ENCODE data around the gene SIL1.
"Not testable (repeated sequence)": the region's sequence is repeated elsewhere in the genome, so short reads cannot be mapped to it uniquely, and the experiment has no call there.

Gene SIL1

DNA sequence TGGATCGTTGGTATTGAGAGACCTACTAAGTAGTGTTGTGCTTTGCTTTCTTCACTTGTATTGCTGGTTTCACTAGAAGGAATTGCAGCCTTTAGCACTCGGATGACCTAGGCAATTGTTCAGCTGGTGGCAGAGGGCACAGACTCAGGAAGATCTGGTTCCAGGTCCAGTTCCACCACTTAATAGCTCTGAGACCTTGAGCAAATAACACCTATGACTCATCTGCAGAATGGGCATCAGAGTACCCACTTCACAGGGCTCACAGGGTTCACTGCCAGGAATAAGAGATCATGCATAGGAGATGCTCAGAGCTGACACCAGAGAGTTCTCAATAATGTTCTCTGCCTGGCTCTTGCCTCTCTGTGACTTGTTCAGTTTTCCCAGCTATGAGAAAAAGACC is 133.6 kb downstream of the SIL1 start:
- DNase-seq: no peak

DNA sequence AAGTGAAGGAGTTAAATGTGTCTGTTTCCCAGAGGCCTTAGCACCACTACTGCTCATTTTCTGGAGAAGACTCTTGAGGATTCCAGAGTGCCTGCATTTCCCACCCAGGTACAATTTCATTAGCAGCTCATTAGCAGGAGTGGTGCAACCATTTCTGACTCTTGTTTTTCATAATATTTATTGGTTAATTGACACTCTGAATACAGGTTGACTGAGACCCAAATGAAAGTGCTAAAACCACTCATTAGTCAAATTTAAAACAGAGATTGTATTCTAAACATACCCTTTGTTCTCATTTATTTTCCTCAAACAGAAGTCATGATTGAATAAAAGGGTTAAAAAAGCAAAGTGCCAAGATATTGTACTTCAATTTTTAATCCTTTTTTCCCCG is 134.5 kb downstream of the SIL1 start:
- no peak for DNase-seq

- DNase-seq: no peak
These were observed 135.1 kb downstream of the SIL1 start for GRCh38 chr5:139062910-139063663.

- no peak for DNase-seq
These were observed 136.3 kb downstream of the SIL1 start for GRCh38 chr5:139061856-139062255.

- DNase-seq: no peak
These were observed 136.9 kb downstream of the SIL1 start for GRCh38 chr5:139061274-139061673.

- DNase-seq: no peak
These were observed 140.0 kb downstream of the SIL1 start for GRCh38 chr5:139058121-139058520.

DNA sequence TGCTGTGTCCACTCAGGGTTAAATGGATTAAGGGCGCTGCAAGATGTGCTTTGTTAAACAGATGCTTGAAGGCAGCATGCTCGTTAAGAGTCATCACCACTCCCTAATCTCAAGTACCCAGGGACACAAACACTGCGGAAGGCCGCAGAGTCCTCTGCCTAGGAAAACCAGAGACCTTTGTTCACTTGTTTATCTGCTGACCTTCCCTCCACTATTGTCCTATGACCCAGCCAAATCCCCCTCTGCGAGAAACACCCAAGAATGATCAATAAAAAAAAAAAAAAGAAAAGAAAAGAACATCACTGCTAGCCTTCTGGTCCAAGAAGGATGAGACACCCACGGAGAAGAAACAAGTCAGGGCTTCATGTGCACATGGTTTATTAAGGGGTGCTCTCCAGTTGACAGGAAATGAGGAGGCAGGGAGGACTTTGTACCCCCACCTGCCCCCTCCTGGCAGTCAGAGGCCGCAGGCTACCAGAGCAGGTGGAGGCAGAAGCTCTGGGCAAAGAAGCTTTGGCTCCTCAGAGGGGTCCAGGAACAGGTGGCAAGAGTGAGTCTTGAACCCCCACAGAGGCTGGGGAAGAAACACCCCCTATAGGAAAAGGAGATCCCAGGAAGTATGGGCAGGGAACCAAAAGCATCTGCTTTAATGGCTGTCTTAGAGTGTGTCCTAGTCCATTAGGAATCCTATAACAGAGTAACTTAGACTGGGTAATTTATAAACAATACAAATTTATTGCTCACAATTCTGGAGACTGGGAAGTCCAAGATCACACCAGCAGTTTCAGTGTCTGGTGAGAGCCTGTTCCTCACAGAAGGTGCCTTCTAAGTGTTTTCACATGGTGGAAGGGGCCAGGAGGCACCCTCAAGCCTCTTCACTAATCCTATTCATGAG is 140.9 kb downstream of the SIL1 start:
- not testable (repeated sequence) for DNase-seq

- no peak for DNase-seq
These were observed 145.2 kb downstream of the SIL1 start for GRCh38 chr5:139052975-139053374.

GRCh38 chr5:139051392-139051791 is 146.8 kb downstream of the SIL1 start:
- DNase-seq: no peak

GRCh38 chr5:139050432-139050831 is 147.7 kb downstream of the SIL1 start:
- no peak for DNase-seq

DNA sequence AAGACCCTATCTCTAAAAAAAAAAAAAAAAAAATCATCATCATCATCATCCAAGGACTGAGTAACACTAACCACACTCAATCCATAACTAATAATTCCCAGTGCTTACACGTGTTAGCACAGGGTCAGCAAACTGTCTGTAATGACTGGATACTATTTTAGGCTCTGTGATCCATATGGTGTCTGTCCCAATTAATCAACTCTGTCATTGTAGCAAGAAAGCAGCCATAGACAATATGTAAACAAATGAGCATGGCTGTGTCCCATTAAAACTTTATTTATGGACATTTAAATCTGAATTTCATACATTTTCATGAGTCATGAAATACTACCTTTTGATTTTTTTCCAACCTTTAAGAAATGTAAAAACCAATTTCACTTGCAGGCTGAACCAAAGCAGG is 148.4 kb downstream of the SIL1 start:
- no peak for DNase-seq

GRCh38 chr5:139046551-139046950 is 151.6 kb downstream of the SIL1 start:
- DNase-seq: no peak

DNA sequence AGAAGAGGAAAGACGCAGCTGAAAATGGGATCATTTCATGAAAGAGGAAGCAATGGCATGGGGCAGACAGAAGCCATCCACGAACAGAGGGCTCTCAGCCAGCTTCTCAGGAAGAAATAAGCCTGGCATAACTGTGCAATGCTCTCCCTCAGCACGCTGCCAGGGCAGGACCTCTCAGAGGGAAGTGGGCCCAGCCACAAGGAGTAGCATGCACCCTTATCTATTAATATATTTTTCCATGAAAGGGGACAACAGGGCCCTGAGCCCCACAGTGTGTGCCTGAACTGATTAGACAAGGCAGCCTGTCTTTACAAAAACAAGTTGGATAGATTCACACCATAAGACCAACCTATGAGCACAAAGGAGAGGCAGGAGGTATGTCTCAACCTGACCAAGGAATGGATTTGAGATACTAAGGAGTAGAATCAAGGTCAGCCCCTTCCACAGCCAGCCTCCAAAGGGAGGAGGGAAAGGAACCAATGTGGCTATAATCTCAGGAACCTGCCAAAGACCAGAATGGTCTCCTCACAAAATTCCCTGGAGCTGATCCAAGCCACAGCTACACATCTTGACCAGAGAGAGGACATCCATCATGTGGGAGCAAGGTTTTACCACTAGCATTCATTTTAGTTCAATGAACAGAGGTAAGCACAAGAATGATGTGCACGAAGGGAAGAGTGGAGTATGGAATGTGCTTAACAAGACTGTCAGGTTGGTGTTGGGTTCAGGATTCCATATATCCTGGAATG is 154.8 kb downstream of the SIL1 start:
- no peak for DNase-seq

- no peak for DNase-seq
These were observed 158.1 kb downstream of the SIL1 start for GRCh38 chr5:139040081-139040480.

- no peak for DNase-seq
These were observed 159.4 kb downstream of the SIL1 start for GRCh38 chr5:139038613-139039305.

- DNase-seq: no peak
These were observed 160.4 kb downstream of the SIL1 start for GRCh38 chr5:139037732-139038131.

GRCh38 chr5:139036332-139036731 is 161.8 kb downstream of the SIL1 start:
- DNase-seq: not testable (repeated sequence)

DNA sequence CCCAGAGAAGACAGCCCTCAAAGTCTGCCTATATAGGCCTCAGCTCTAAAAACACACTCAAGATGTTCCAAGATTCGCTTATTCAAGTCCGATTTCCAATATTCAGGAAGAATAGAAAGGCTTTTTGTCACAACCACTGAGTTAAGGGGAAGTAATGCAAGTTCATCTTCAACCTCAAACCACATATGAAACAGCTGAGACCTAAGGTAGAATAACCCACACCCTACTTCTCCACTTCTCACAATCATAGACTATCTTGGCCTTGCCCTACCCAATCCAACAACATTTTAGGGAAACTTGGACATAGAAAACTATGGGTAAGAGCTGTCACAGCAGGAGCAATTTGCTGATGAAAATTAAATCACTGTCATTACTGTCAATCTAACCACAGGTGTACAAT is 171.0 kb downstream of the SIL1 start:
- no peak for DNase-seq

GRCh38 chr5:139025651-139026050 is 172.5 kb downstream of the SIL1 start:
- DNase-seq: no peak

GRCh38 chr5:139023286-139023685 is 174.9 kb downstream of the SIL1 start:
- DNase-seq: no peak

DNA sequence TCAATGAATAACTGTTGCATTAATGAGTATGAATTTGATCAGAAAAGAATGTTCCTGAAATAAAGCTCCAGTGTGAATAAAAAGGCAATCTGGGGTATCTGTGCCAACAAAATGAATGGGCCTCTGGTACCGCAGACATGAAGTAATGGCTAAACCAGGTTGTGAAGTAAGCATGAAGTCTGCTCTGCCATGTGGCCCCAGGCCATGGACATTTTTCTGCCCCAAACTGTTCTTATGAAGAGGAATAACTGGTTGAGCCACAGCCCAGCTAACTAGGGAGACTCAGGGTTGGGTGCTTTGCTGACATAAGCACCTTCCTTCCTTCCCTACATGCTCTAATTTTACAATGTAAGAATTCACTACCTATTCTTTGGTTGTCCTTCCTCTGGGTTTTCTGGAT is 175.6 kb downstream of the SIL1 start:
- DNase-seq: no peak

- no peak for DNase-seq
These were observed 176.8 kb downstream of the SIL1 start for GRCh38 chr5:139021346-139021745.

- no peak for DNase-seq
These were observed 178.3 kb downstream of the SIL1 start for GRCh38 chr5:139019880-139020279.

All from NCI-H1930 (cell line).